ENCODE measurements around the gene TSSC4.

The TSSC4 gene

GRCh38 chr11:2379466-2380174 lies 20.9 kb upstream of the TSSC4 start:
- ChIA-PET CTCF (no interaction called here), POLR2A (no interaction called here)
- no peak overlapping the region for H3K4me3 ChIP-seq (ENCODE audit: low read depth, low read length)
- H3K4me1 ChIP-seq (ENCODE audit: control insufficient read depth, insufficient read depth, low read length), result no peaks in the 10 kb centered on the region
- peak; percentile 65 for TF ChIP-seq KLF1 (tag by site-specific recombination; IDR thresholded peaks at IDR 0.05)
- TF ChIP-seq ZNF292 (tag by site-specific recombination; IDR thresholded peaks at IDR 0.05; ENCODE audit: borderline replicate concordance, low read depth), result no peak
- TF ChIP-seq GLIS2 (tag by site-specific recombination; IDR thresholded peaks at IDR 0.05), result peak; percentile 76
- no peak for TF ChIP-seq ZNF792 (tag by site-specific recombination; IDR thresholded peaks at IDR 0.05)
- peak; percentile 30 for TF ChIP-seq GLIS1 (tag by site-specific recombination; IDR thresholded peaks at IDR 0.05)
- H3K27ac ChIP-seq (ENCODE audit: extremely low read depth, low read depth, low read length), result no peak overlapping the region
- peaks cover 0 to 43% of the 10 kb centered on the region in 2 experiments; a peak in 1 of 3 replicates for H3K36me3 ChIP-seq (ENCODE audit: control insufficient read depth in 2 of 2, insufficient read depth in 1 of 2, low read length in 2 of 2)
- H3K9me3 ChIP-seq (ENCODE audit: control insufficient read depth, insufficient read depth, low read depth, low read length), result no peaks in the 10 kb centered on the region

GRCh38 chr11:2380396-2380795 lies 20.2 kb upstream of the TSSC4 start:
- H3K36me3 ChIP-seq (ENCODE audit: control insufficient read depth in 2 of 2, insufficient read depth in 1 of 2, low read length in 2 of 2), result peaks cover 0 to 51% of the 10 kb centered on the region in 2 experiments; a peak in 1 of 3 replicates
- H3K4me3 ChIP-seq (ENCODE audit: low read depth, low read length), result no peak overlapping the region
- POLR2A ChIA-PET, result no interaction called here
- no peak overlapping the region for H3K27ac ChIP-seq (ENCODE audit: extremely low read depth, low read depth, low read length)
- no peaks in the 10 kb centered on the region for H3K4me1 ChIP-seq (ENCODE audit: control insufficient read depth, insufficient read depth, low read length)
- TF ChIP-seq ZFHX2 (tag by site-specific recombination; conservative IDR thresholded peaks at IDR 0.05) (no peak), ZNF266 (tag by site-specific recombination; IDR thresholded peaks at IDR 0.05; ENCODE audit: low read depth) (no peak), ZBTB20 (tag by site-specific recombination; IDR thresholded peaks at IDR 0.05) (no peak), REST (tag by site-specific recombination; IDR thresholded peaks at IDR 0.05) (no peak), ZNF623 (tag by site-specific recombination; IDR thresholded peaks at IDR 0.05) (no peak), ZNF23 (tag by site-specific recombination; IDR thresholded peaks at IDR 0.05; ENCODE audit: borderline replicate concordance) (no peak), ZNF175 (tag by site-specific recombination; IDR thresholded peaks at IDR 0.05) (no peak), SP2 (tag by site-specific recombination; IDR thresholded peaks at IDR 0.05) (no peak), ZFP3 (tag by site-specific recombination; IDR thresholded peaks at IDR 0.05; ENCODE audit: low read depth) (no peak)
- no peaks in the 10 kb centered on the region for H3K9me3 ChIP-seq (ENCODE audit: control insufficient read depth, insufficient read depth, low read depth, low read length)
- CTCF ChIA-PET, result interaction anchor here (0.6 kb wide), 1 partner anchor 175 kb away, joined by 3 read pairs; no protein-coding TSS in a partner anchor

GRCh38 chr11:2380807-2381350 lies 19.7 kb upstream of the TSSC4 start:
- TF ChIP-seq ZNF292 (tag by site-specific recombination; IDR thresholded peaks at IDR 0.05; ENCODE audit: borderline replicate concordance, low read depth) (no peak), YY1 (tag by site-specific recombination; IDR thresholded peaks at IDR 0.05) (no peak), ZBTB1 (tag by site-specific recombination; IDR thresholded peaks at IDR 0.05) (no peak), ZNF16 (tag by site-specific recombination; IDR thresholded peaks at IDR 0.05; ENCODE audit: low read depth) (no peak), TRIM28 (IDR thresholded peaks at IDR 0.05; ENCODE audit: borderline replicate concordance, low read length) (no peak)
- CTCF ChIA-PET, result interaction anchor here (0.6 kb wide), 1 partner anchor 174 kb away, joined by 3 read pairs; no protein-coding TSS in a partner anchor
- H3K4me3 ChIP-seq (ENCODE audit: low read depth, low read length), result no peak overlapping the region

More at GRCh38 chr11:2380807-2381350, 19.7 kb upstream of the TSSC4 start:
- H3K9me3 ChIP-seq (ENCODE audit: control insufficient read depth, insufficient read depth, low read depth, low read length), result no peaks in the 10 kb centered on the region
- POLR2A ChIA-PET, result no interaction called here
- peaks cover 0 to 56% of the 10 kb centered on the region in 2 experiments; a peak in 1 of 3 replicates for H3K36me3 ChIP-seq (ENCODE audit: control insufficient read depth in 2 of 2, insufficient read depth in 1 of 2, low read length in 2 of 2)
- no peaks in the 10 kb centered on the region for H3K4me1 ChIP-seq (ENCODE audit: control insufficient read depth, insufficient read depth, low read length)
- H3K27ac ChIP-seq (ENCODE audit: extremely low read depth, low read depth, low read length), result no peak overlapping the region
